GM19240 (cell line): ENCODE measurements around the gene TMC8.

Source experiments
- DNase-seq: peaks from one replicate; pipeline ENCODE4 v3.0.0; 2011; ENCODE audit warnings: low spot score; ENCODE audit not compliant: insufficient read length

The TMC8 gene

GRCh38 chr17:78180083-78180482 lies 49.5 kb downstream of the TMC8 start:
- DNase-seq, result no peak

GRCh38 chr17:78180508-78180907 lies 49.9 kb downstream of the TMC8 start:
- DNase-seq, result no peak

- DNase-seq, result no peak
These were observed 51.9 kb downstream of the TMC8 start for GRCh38 chr17:78182504-78182903.

GRCh38 chr17:78183916-78184315 lies 53.3 kb downstream of the TMC8 start:
- no peak for DNase-seq

GRCh38 chr17:78184351-78184750 lies 53.8 kb downstream of the TMC8 start:
- DNase-seq, result no peak

- DNase-seq, result no peak
These were observed 54.3 kb downstream of the TMC8 start for GRCh38 chr17:78184868-78185267.

GRCh38 chr17:78185981-78186691 lies 55.6 kb downstream of the TMC8 start:
- DNase-seq, result no peak

- peak; percentile 98 for DNase-seq
These were observed 56.4 kb downstream of the TMC8 start, which contains the start of the genes AFMID and TK1 for GRCh38 chr17:78186692-78187595. Gene AFMID (plus strand): TSS chr17:78187362. CDS start chr17:78187371, 9 bp downstream. Gene TK1 (minus strand): TSS chr17:78187052. CDS start chr17:78186994, 58 bp downstream.
